NCI-H187 (cell line): ENCODE results near the gene WNT9A.

Experiments used
- DNase-seq, 2 experiments: peaks; one replicate each; lab custom pipeline; 2025; lab: John Stamatoyannopoulos, UW

The WNT9A gene

DNA sequence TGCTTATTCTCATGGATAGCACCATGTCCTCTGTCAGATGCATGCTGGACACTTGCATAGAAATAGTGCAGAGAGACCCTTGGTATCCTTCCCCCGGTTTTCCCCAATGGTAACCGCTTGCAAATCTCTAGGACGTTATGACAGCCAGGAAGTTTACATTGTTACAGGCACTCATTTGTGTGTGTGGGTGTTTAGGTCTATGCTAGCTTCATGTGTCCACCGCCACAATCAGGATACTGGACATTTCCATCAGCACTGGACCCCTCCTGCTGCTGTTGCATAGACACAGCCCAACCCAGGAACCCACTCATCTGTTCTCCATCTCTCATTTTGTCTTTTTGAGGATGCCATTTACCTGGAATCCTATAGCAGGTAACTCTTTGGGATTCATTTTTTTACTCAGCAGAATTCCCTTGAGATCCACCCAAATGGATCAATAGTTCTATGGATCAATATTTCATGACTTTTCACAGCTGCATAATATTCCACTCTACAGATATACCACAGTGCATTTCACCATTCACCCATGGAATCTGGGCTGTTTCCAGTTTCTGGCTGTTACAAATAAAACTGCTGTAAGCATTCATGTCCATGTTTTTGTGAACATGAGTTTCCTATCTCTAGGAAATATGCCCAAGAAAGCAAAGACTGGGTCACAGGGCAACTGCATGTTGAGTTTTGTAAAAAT lies 6.6 kb upstream of the WNT9A start:
- no peak for DNase-seq

- DNase-seq, result no peak
These were observed 5.3 kb upstream of the WNT9A start for GRCh38 chr1:227953022-227953412.

DNA sequence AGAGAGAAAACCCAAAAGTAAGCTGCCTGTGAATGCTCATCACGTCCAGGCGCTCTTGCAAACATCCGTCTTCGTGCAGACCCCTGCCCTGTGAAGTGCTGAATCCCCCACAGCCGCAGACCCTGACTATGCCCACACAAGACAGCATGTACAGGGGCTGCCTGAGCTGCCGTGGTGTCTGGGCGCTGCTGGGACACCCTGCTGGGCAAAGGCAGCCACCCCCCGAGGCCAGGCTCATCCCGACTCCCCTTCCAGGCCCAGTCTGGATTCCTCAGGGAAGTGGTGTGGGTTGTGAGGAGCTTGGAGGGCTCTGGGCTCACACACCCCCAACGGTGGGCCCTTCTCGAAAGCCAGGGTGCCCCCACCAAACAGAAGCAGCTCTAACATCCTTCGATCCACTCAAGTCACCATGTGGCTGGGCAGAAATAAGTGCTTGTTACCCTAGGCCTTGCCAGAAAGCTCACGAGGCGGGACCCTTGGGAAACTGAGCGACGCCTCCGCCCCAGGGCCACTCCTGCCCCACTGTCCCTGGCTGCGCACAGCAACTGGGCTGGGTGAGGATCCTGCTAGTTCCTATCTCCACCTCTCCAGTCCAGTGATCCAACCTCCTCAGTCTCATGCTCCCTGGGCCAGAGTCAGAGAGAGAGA lies 4.8 kb upstream of the WNT9A start:
- DNase-seq, result no peak

GRCh38 chr1:227951624-227952373 lies 4.1 kb upstream of the WNT9A start:
- no peak for DNase-seq

GRCh38 chr1:227950735-227951346 lies 3.1 kb upstream of the WNT9A start:
- no peak for DNase-seq

DNA sequence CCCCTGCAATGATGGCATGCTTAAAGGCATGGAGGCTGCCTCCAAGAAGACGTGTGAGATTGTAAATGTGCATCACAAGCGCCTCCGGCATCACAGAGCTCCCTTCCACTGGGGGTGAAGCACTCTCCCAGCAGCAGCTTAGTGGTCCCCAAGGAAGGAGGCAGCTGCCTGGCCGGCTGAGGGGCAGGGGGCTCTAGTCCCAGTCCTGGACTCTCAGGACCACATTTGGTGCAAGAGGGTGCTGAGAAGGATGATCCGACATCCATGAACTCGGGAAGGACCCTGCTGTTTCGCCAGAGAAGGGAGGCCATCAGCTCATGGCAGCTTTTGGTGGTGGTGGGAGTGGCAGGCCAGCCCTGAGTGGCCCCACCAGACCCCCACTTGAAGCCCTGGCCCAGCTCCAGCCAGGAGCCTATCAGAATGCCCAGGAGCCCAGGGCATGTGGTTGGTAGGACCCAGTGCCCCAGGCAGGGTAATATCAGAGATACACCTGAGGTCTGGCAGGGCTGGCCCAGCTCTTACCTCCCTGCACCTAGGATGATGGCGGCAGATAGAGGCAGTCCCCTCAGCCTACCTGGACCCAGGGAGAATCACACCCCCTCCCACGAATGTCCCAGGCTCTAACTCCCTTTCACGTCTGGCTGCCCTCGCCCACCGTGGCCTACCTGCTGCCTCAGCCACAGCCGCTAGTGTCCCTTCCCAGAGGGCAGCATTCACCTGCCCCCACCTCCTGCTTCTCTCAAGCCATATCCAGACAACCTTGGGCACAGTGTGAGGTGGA lies 2.4 kb upstream of the WNT9A start:
- no peak for DNase-seq

DNA sequence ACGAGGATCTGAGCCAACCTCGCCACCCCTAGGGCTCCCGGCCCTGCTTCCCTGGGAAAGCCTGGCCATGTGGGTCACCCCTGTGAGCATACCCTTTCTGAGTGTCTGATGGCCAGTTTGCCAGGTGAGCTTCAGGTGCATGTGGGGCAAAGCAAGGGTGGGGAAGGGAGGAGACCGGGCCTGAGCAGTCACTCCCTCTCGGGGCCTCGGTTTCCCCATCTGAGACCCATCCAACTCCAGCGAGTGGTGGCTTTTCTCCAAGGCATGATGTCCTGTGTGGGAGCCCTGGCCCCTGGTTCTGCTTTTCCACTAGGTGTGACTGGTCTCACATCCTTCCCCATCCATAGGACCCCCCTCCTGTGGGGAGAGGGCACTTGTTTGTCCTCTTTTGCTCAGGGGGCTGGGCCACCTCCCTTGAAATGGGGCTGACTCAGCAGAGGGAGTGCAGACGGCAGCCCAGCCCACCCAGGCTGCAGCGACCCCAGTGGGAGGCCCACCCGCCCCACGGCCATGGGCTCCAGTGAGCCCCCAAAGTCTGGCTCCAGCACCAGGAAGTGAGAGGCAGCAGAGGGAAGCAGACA lies 1.7 kb upstream of the WNT9A start:
- DNase-seq, result no peak

GRCh38 chr1:227948493-227949260 lies 945 bp upstream of the WNT9A start:
- DNase-seq, result no peak

DNA sequence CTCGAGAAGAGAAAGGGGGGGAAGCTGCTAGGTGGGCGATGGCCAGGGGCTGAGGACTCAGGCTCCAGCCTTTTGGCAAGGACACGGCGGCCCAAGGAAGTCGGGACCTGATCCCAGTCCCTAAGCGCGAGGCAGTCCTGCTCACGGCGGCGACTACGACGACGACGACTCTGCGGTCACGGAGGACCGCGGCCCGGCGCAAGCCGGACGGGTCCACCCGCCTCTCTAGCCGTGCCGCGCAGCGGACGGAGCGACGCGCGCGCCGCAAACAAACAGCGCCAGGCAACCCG lies 401 bp downstream of the WNT9A start:
- no peak for DNase-seq

GRCh38 chr1:227946624-227947385 lies 927 bp downstream of the WNT9A start:
- DNase-seq, result peak; percentile 16 to 43

DNA sequence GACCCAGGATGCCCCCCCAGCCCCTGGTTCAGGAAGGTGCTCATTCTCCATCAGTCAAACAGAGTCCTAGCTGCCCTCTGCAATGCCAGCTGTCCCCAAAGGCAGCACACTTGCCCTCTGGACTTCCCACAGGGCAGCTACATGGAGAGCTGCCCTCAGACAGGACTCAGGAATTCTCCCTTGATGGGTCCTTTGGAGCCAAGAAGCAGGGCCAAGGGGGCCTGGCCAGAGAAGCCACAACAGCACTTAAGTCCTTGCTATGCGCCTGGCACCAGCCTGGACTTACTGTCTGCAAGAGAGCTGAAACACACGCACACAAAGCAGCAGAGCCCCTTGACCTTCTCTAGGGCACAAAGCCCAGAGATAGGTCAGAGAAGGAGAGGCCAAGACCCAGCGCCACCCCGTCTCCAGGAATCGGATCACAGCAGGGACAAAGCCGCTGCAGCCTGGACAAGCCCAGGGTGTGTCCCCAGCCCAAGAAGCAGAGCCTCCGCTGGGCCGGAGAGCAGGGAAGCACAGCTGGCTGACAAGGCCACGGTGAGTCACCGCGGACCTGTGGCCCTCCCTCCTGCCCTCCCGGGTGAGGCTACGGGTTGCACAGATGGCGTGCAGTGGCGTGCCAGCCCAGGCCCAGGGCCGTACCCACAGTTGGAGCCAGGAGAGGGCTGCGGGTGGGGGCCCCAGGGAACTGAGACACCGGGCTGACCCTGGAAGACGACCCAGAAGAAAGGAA lies 1.7 kb downstream of the WNT9A start:
- DNase-seq, result no peak

- peak in 1 of 2 experiments; percentile 4 for DNase-seq
These were observed 2.5 kb downstream of the WNT9A start for GRCh38 chr1:227944931-227945890.

DNA sequence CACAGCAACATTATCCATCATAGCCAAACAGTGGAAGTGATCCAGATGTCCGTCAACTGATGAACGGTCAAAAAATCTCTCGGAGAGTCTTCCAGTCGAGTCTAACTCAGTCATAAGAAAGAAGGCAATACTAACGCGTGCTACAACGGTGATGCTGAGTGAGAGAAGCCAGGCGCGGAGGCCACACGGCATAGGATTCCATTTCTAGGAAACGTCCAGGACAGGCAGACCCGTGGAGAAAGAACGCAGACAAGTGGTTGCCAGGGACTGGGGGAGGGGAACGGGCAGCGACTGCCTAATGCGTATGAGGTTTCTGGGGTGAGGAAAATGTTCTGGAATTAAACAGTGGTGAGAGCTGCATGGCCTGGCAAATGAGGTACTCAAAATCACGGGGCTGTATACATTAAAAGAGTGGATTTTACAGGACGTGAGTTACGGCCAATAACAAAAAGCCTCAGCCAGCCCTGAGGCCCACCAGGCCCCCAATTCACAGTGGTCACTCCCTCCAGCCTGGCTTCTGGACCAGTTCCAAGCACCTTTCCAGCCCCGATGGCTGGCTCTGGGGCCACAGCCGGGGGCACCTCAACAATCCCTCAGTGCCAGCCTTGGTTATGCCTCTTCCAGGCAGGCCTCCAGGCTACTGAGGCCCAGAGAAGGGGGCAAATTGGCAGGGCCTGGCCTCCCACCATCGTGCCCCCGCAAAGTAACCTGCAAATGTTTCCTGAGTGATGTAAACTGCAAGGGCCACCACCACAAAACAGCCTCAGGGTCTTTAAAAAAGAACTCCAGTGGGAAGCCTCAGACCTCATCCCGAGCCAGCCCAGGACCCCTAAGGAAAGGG lies 3.4 kb downstream of the WNT9A start:
- no peak for DNase-seq

GRCh38 chr1:227943381-227944089 lies 4.2 kb downstream of the WNT9A start:
- DNase-seq, result no peak

DNA sequence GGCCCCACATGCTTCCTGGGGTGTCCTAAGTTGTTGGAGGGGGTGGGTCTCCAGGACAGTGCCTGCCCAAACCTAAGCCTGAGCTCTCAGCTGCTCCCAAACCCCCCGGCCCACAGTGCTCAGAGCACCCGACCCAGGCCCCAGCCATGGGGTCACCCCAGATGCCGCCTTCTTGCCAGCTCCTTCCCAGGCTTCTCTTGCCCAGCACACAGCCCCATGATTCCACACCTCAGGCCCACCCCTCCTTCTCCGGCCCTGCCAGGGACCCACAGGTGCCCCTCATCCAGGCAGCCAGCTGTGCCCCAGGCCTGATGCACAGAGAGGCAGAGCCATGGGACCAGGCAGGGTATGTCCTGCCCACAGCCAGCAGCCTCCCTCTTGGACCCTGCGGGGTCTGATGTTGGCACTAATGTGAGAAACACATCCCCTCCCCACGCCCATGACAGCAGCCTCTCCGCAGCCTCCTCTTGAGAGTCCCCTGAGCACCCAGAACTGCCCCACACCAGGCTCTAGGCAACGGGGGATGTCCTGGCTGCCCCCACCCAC lies 4.9 kb downstream of the WNT9A start:
- DNase-seq, result no peak

DNA sequence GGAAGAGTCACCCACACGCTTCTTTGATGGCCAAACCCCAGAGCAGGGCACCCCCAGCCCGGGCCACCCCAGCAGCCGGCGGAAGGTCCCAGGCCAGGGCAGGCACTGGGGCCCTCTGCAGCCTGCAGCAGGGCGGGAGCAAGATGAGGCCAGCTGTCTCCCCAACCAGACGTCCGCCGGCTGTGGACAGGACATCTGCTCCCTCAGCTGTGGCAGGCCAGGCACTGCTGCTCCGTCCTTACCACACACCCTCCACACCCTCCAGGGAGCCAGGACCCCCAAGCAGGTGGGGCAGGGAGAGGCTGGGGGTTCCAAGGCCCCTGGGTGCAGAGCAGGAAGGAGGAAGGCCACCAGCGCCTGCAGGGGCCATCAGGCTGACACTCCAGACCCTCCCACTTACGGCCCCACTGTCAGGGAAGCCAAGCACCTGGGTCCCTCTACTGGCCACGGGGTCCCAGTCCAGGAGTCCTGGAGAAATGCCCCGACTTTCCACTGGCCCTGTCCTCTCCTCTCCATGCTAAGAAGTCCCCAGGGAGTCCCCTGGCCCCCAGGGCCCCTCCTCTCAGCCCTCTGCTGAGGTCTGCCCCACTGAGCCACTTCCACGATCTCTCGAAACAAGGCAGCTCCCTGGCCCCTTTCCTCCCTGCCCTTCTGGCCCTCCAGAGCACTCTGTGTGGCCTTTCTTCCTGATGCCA lies 5.6 kb downstream of the WNT9A start:
- no peak for DNase-seq
